ENCODE results near the gene HOXC10.

The HOXC10 gene

DNA sequence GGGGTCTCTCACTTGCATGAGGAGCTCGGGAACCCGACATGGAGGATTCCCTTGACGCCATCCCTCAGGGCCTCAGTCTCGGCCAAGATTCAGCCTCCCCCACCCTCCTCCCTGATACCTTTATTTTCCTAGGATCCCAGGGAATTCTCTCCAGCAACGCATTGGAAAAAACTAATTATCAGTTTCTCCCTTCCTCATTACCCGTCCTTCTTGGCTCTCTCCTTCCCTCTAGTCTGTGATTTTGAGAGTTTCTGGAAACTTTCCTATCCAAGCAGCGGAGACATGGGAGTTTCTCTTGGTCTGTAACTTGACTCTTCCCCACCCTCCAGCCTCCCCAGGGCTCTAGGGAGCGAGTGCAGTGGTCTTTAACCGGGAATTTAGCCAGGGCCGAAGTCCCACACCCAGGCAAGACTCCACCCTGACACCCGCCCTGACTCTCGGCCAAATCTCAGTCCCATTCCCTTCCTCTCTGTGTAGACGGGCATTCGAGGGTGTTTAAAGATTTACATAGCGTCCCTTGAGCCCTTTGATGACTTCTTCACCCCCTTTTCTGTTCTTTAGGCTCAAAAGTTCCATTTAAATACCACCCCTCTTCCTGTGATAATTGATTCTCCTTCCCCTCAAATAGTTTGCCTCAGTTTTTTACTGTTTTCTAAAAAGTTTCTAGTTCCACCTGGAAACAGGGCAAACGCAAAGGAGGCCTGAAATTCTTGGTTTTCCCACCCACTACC lies 54.6 kb downstream of the HOXC10 start:
- H3K27me3 ChIP-seq (ENCODE audit: insufficient read depth, low read length), result peaks cover 98% of the 10 kb centered on the region
- H3K36me3 ChIP-seq (ENCODE audit: insufficient read depth, low read length), result no peaks in the 10 kb centered on the region
- no peaks in the 10 kb centered on the region for H3K9me3 ChIP-seq (ENCODE audit: low read length)
- no peaks in the 10 kb centered on the region for H3K4me1 ChIP-seq (ENCODE audit: insufficient read depth, low read length)
- H2AFZ ChIP-seq (ENCODE audit: low read depth, low read length), result no peak overlapping the region
- no peak overlapping the region for H3K4me3 ChIP-seq (ENCODE audit: low read length)
